Neural cell (in vitro differentiated cells): ENCODE measurements around the gene COL1A1. TPM values are rescaled to one million over a fixed set of nuclear protein-coding genes. Genes with fewer than 3 reads are reported as not detected.

Experiments used
- H2AFZ ChIP-seq: fragments of 200-600, 300-800 bp; sonication (generic), shearing (Covaris generic); 2 replicates; pipeline ENCODE4 v1.6.0; 2014; ENCODE audit warnings: low read depth, mild to moderate bottlenecking, antibody characterized with exemption, low read length, moderate library complexity
- H3F3A ChIP-seq: fragments of 200-600 bp; shearing (Covaris generic); 2 replicates; pipeline ENCODE4 v1.6.1; 2016; ENCODE audit warnings: mild to moderate bottlenecking, moderate library complexity, mixed read lengths, antibody characterized with exemption, low read length; ENCODE audit not compliant: insufficient read depth, poor library complexity, severe bottlenecking
- H3K27ac ChIP-seq: fragments of 200-600, 300-800 bp; sonication (generic), shearing (Covaris generic); 2 replicates; pipeline ENCODE4 v1.5.1; 2014; ENCODE audit warnings: mild to moderate bottlenecking, low read length, moderate library complexity
- H3K27me3 ChIP-seq: fragments of 300-800, 200-600 bp; sonication (generic), shearing (Covaris generic); 2 replicates; pipeline ENCODE4 v1.6.0; 2014; ENCODE audit warnings: mild to moderate bottlenecking, low read depth, low read length, moderate library complexity; ENCODE audit not compliant: insufficient read depth
- H3K36me3 ChIP-seq: fragments of 300-800, 200-600 bp; sonication (generic), shearing (Covaris generic); 2 replicates; pipeline ENCODE4 v1.5.1; 2014; ENCODE audit warnings: mild to moderate bottlenecking, antibody characterized with exemption, low read length, moderate library complexity; ENCODE audit not compliant: insufficient read depth
- H3K4me2 ChIP-seq: fragments of 300-800, 200-600 bp; sonication (generic), shearing (Covaris generic); 2 replicates; pipeline ENCODE4 v1.6.0; 2014; ENCODE audit warnings: mild to moderate bottlenecking, low read length
- H3K4me3 ChIP-seq: fragments of 300-800, 200-600 bp; sonication (generic), shearing (Covaris generic); 2 replicates; pipeline ENCODE4 v1.5.1; 2014; ENCODE audit warnings: mild to moderate bottlenecking, low read length, moderate library complexity
- H3K79me2 ChIP-seq: fragments of 200-600 bp; shearing (Covaris generic); replicated peaks from 2 replicates; pipeline ENCODE4 v1.6.0; 2014; ENCODE audit warnings: mild to moderate bottlenecking, low read length, moderate library complexity; ENCODE audit not compliant: insufficient read depth
- H3K9ac ChIP-seq: fragments of 300-800, 200-600 bp; sonication (generic), shearing (Covaris generic); 2 replicates; pipeline ENCODE4 v1.6.1; 2016; ENCODE audit warnings: mild to moderate bottlenecking, low read length, mixed read lengths
- H3K9me2 ChIP-seq: fragments of 200-600 bp; shearing (Covaris generic); 2 replicates; pipeline ENCODE4 v1.6.1; 2016; ENCODE audit warnings: mild to moderate bottlenecking, low read length, mixed read lengths; ENCODE audit not compliant: insufficient read depth
- H3K9me3 ChIP-seq: fragments of 200-600, 300-800 bp; sonication (generic), shearing (Covaris generic); 2 replicates; pipeline ENCODE4 v1.6.1; 2016; ENCODE audit warnings: mild to moderate bottlenecking, mixed run types, low read length, moderate library complexity, mixed read lengths
- H4K20me1 ChIP-seq: fragments of 200-600 bp; shearing (Covaris generic); 2 replicates; pipeline ENCODE4 v1.6.1; 2016; ENCODE audit warnings: mild to moderate bottlenecking, mixed run types; ENCODE audit not compliant: insufficient read depth
- CTCF ChIP-seq: fragments of 450-650 bp; IDR thresholded peaks from 2 replicates; pipeline ENCODE4 v1.5.1; 2014; ENCODE audit warnings: antibody characterized with exemption, mild to moderate bottlenecking, moderate library complexity; ENCODE audit not compliant: poor library complexity, severe bottlenecking
- EP300 ChIP-seq: fragments of 450-650 bp; conservative IDR thresholded peaks from 2 replicates; pipeline ENCODE4 v1.6.1; 2014; ENCODE audit warnings: antibody characterized with exemption, mild to moderate bottlenecking, moderate library complexity; ENCODE audit not compliant: poor library complexity, severe bottlenecking
- EZH2 ChIP-seq: fragments of 200-600, 300-800 bp; shearing (Covaris generic), sonication (generic); IDR thresholded peaks from 2 replicates; pipeline ENCODE4 v1.6.1; 2014; ENCODE audit warnings: antibody characterized with exemption, low read length, borderline replicate concordance, mild to moderate bottlenecking; ENCODE audit not compliant: insufficient read depth, poor library complexity, severe bottlenecking
- MXI1 ChIP-seq: fragments of 450-650 bp; conservative IDR thresholded peaks from 2 replicates; pipeline ENCODE4 v1.6.1; 2014; ENCODE audit warnings: antibody characterized with exemption, mild to moderate bottlenecking; ENCODE audit not compliant: poor library complexity, severe bottlenecking
- POLR2AphosphoS5 ChIP-seq: IDR thresholded peaks from 2 replicates; pipeline ENCODE4 v1.6.1; 2012
- RAD21 ChIP-seq: fragments of 450-650 bp; conservative IDR thresholded peaks from 2 replicates; pipeline ENCODE4 v1.6.1; 2014; ENCODE audit warnings: antibody characterized with exemption, mild to moderate bottlenecking, moderate library complexity
- SMC3 ChIP-seq: fragments of 450-650 bp; conservative IDR thresholded peaks from 2 replicates; pipeline ENCODE4 v1.6.1; 2014; ENCODE audit warnings: antibody characterized with exemption, mild to moderate bottlenecking, moderate library complexity; ENCODE audit not compliant: poor library complexity
- polyA plus RNA-seq: library from polyadenylated mRNA; depleted of rRNA; stranded (reverse); fragments of >200 nt; gene quantifications from 2 replicates; pipeline ENCODE4 v1.2.3, GENCODE V29; 2014
- TF ChIP-seq, protein P1 (sequence below): IDR thresholded peaks from 2 replicates; pipeline ENCODE4 v1.6.1; 2012; ENCODE audit warnings: borderline replicate concordance

COL1A1 gene
- polyA plus RNA-seq, 1 donor from 2014 or later, result 0.14 TPM

DNA sequence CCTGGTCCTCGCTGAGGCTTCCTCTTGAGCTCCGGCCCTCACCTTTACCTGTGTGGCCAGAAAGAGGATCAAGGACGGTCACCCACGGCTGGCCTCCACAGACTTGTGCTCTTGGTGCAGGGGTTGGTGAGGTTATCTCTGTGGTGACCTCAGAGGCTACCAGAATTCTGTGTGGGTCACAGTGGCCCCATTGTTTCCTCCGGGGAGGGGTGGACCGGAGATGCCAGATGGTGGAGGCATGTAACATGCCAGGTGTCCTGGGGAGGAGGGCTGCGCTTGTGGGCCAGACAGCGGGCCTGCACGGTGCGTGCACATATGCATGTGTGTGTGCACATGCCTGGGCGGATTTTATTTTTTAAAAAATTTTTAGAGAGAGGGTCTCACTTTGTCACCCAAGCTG is 29.3 kb downstream of the COL1A1 start:
- no peak for TF ChIP-seq POLR2AphosphoS5
- no peak for TF ChIP-seq SMC3
- TF ChIP-seq EP300, result no peak
- TF ChIP-seq RAD21, result no peak
- no peak for TF ChIP-seq MXI1
- TF ChIP-seq EZH2, result no peak
- TF ChIP-seq, protein P1, sequence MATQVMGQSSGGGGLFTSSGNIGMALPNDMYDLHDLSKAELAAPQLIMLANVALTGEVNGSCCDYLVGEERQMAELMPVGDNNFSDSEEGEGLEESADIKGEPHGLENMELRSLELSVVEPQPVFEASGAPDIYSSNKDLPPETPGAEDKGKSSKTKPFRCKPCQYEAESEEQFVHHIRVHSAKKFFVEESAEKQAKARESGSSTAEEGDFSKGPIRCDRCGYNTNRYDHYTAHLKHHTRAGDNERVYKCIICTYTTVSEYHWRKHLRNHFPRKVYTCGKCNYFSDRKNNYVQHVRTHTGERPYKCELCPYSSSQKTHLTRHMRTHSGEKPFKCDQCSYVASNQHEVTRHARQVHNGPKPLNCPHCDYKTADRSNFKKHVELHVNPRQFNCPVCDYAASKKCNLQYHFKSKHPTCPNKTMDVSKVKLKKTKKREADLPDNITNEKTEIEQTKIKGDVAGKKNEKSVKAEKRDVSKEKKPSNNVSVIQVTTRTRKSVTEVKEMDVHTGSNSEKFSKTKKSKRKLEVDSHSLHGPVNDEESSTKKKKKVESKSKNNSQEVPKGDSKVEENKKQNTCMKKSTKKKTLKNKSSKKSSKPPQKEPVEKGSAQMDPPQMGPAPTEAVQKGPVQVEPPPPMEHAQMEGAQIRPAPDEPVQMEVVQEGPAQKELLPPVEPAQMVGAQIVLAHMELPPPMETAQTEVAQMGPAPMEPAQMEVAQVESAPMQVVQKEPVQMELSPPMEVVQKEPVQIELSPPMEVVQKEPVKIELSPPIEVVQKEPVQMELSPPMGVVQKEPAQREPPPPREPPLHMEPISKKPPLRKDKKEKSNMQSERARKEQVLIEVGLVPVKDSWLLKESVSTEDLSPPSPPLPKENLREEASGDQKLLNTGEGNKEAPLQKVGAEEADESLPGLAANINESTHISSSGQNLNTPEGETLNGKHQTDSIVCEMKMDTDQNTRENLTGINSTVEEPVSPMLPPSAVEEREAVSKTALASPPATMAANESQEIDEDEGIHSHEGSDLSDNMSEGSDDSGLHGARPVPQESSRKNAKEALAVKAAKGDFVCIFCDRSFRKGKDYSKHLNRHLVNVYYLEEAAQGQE, result no peak
- TF ChIP-seq CTCF, result no peak
- Histone ChIP-seq H3K79me2 (no peaks in the 10 kb centered on the region), H4K20me1 (no peaks in the 10 kb centered on the region), H3F3A (no peaks in the 10 kb centered on the region), H2AFZ (no peak overlapping the region), H3K4me2 (no peak overlapping the region), H3K27ac (no peak overlapping the region), H3K36me3 (no peaks in the 10 kb centered on the region), H3K4me3 (no peak overlapping the region), H3K27me3 (no peaks in the 10 kb centered on the region), H3K9me2 (no peaks in the 10 kb centered on the region), H3K9ac (no peak overlapping the region), H3K9me3 (no peaks in the 10 kb centered on the region)

DNA sequence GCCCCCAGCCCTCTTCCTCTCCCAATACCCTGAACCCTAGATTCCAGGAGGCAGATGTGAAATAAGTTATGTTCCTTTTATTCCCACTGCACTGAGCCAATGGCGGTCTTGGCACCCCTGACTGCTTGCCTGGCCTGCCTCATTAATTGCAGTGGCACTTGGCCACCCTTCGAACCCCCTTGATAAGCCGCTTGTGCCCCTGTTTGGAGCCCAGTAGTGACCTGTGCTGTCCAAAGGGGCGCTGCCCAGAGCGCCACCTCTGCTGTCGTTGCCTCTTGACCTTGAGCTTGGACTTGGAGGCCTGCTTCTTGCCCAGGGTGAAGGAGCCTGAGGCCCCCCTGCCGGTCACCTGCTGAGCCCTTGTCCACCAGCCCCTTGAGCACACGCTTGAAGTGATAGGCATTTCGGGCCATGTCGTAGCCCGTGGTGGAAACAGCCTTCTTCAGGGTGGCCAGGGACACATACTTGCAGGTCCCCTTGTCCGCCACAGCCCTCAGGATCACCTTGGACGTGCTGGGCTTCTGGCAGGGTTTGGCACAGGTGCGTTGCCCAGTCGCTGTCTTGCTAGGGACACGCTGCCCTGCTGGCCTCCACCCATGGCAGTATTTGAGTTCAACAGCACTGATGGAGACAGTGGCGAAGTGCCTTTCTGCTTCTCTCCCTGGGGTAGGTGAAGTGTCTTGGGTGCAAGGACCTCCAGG is 29.9 kb downstream of the COL1A1 start:
- Histone ChIP-seq H3K27me3 (no peaks in the 10 kb centered on the region), H3K79me2 (no peaks in the 10 kb centered on the region), H3K27ac (no peak overlapping the region), H3K4me3 (no peak overlapping the region), H3K36me3 (no peaks in the 10 kb centered on the region), H3K9me2 (no peaks in the 10 kb centered on the region), H3K9me3 (no peaks in the 10 kb centered on the region), H3F3A (no peaks in the 10 kb centered on the region), H2AFZ (no peak overlapping the region), H4K20me1 (no peaks in the 10 kb centered on the region), H3K9ac (no peak overlapping the region), H3K4me2 (no peak overlapping the region)
- TF ChIP-seq MXI1, result no peak
